GM18873 (cell line): Measurements from ENCODE around the gene MORN4.
A peak's percentile ranks its signal among the peaks of the same experiment; 100 is the strongest.
"Not testable (repeated sequence)": the region's sequence is repeated elsewhere in the genome, so short reads cannot be mapped to it uniquely, and the experiment has no call there.

Experiments
- ATAC-seq: cut with Tn5 transposase; IDR thresholded peaks from one replicate; pipeline ENCODE4 v1.9.1; 2021; ENCODE audit warnings: mild to moderate bottlenecking, moderate library complexity, moderate number of reproducible peaks; ENCODE audit not compliant: unreplicated experiment, low FRiP score

MORN4 gene

GRCh38 chr10:97642471-97643159, 9.3 kb upstream of the MORN4 start:
- ATAC-seq: not testable (repeated sequence)

GRCh38 chr10:97640868-97641811, 7.8 kb upstream of the MORN4 start:
- peak; percentile 13 for ATAC-seq

- ATAC-seq: peak; percentile 96
These were observed 7.0 kb upstream of the MORN4 start, which contains the start of gene PI4K2A for GRCh38 chr10:97640174-97640867. Gene PI4K2A, plus strand, starts transcription at chr10:97640671. Its CDS starts 72 bp downstream, at chr10:97640743.

- ATAC-seq: not testable (repeated sequence)
These were observed 5.8 kb upstream of the MORN4 start for GRCh38 chr10:97639090-97639489.

GRCh38 chr10:97635577-97635976, 2.3 kb upstream of the MORN4 start:
- ATAC-seq: no peak

GRCh38 chr10:97633921-97634320, 621 bp upstream of the MORN4 start:
- ATAC-seq: no peak

GRCh38 chr10:97631098-97631497, 2.2 kb downstream of the MORN4 start:
- ATAC-seq: no peak

- ATAC-seq: no peak
These were observed 4.0 kb downstream of the MORN4 start for GRCh38 chr10:97629289-97629688.

GRCh38 chr10:97628228-97628627, 5.1 kb downstream of the MORN4 start:
- ATAC-seq: no peak

- no peak for ATAC-seq
These were observed 5.6 kb downstream of the MORN4 start for GRCh38 chr10:97627731-97628130.

- ATAC-seq: no peak
These were observed 10.0 kb downstream of the MORN4 start for GRCh38 chr10:97623277-97623676.

- ATAC-seq: no peak
These were observed 14.6 kb downstream of the MORN4 start for GRCh38 chr10:97618733-97619132.

GRCh38 chr10:97618285-97618684, 15.0 kb downstream of the MORN4 start:
- no peak for ATAC-seq

GRCh38 chr10:97612386-97612785, 20.9 kb downstream of the MORN4 start:
- ATAC-seq: no peak

GRCh38 chr10:97611473-97611872, 21.8 kb downstream of the MORN4 start:
- ATAC-seq: no peak

GRCh38 chr10:97608991-97609561, 24.2 kb downstream of the MORN4 start:
- no peak for ATAC-seq

- ATAC-seq: no peak
These were observed 26.1 kb downstream of the MORN4 start for GRCh38 chr10:97607095-97607636.

GRCh38 chr10:97601268-97602215, 31.8 kb downstream of the MORN4 start:
- no peak for ATAC-seq

- no peak for ATAC-seq
These were observed 32.7 kb downstream of the MORN4 start for GRCh38 chr10:97600616-97601015.
